Activated CD8-positive, alpha-beta T cell treated with anti-CD3 and anti-CD28 coated beads for 36 hours (primary cell): ENCODE data around the gene PHLPP2. TPM values are rescaled to one million over a fixed set of nuclear protein-coding genes. Genes with fewer than 3 reads are reported as not detected.

Experiments
- ATAC-seq: fragments of 200-7000 bp; cut with Tn5 transposase; one replicate; pipeline ENCODE4 v1.10.0; 2021; ENCODE audit warnings: mild to moderate bottlenecking, moderate library complexity
- CTCF ChIA-PET: fragments of 350-600 bp; sonication (Branson Sonifier 250); formaldehyde crosslinking; loops from one replicate; lab custom pipeline; 2021; ENCODE audit warnings: antibody characterized with exemption; lab: Charles Lee
- POLR2A ChIA-PET: fragments of 350-600 bp; sonication (Branson Sonifier 250); formaldehyde crosslinking; loops from one replicate; lab custom pipeline; 2021; ENCODE audit warnings: antibody characterized with exemption; lab: Charles Lee
- DNase-seq: peaks from one replicate; pipeline ENCODE4 v3.0.0-alpha.2; 2020
- H3K27ac Mint-ChIP-seq: one replicate; pipeline ENCODE4 v1.8.0; 2021; ENCODE audit warnings: mild to moderate bottlenecking, mixed read lengths
- H3K27me3 Mint-ChIP-seq: one replicate; pipeline ENCODE4 v1.8.0; 2021; ENCODE audit warnings: mixed read lengths
- H3K36me3 Mint-ChIP-seq: one replicate; pipeline ENCODE4 v1.8.0; 2021; ENCODE audit warnings: low read depth, mixed read lengths
- H3K4me1 Mint-ChIP-seq: one replicate; pipeline ENCODE4 v1.8.0; 2021; ENCODE audit warnings: low read depth, mixed read lengths
- H3K4me3 Mint-ChIP-seq: one replicate; pipeline ENCODE4 v1.8.0; 2021; ENCODE audit warnings: mild to moderate bottlenecking, moderate library complexity, mixed read lengths
- H3K9me3 Mint-ChIP-seq: one replicate; pipeline ENCODE4 v1.8.0; 2021; ENCODE audit warnings: mixed read lengths
- CTCF ChIP-seq: fragments of 200-600 bp; IDR thresholded peaks from one replicate; pipeline ENCODE4 v1.8.0; 2022; ENCODE audit warnings: antibody characterized with exemption, mild to moderate bottlenecking
- intact Hi-C: fragments of 100-400 bp; cut with micrococcal nuclease; formaldehyde crosslinking; loops from one replicate; pipeline ENCODE4 v1.10.0; 2022
- total RNA-seq, 2 experiments: library from RNA; stranded (reverse); gene quantifications; one replicate each; pipeline ENCODE4 v1.2.3, GENCODE V29; 2021

Gene PHLPP2
- total RNA-seq, 2 experiments from 2014 or later, result 7.2 to 7.4 TPM

GRCh38 chr16:71748226-71748625 lies 23.7 kb upstream of the PHLPP2 start:
- POLR2A ChIA-PET, result no interaction called here
- no peak for ATAC-seq

GRCh38 chr16:71746442-71747046 lies 22.0 kb upstream of the PHLPP2 start:
- H3K4me3 Mint-ChIP-seq, result no peak overlapping the region
- ChIA-PET CTCF (no interaction called here), POLR2A (no interaction called here)
- H3K9me3 Mint-ChIP-seq, result no peaks in the 10 kb centered on the region
- H3K27ac Mint-ChIP-seq, result peak overlapping the region; percentile 12
- peak; percentile 85 for TF ChIP-seq CTCF
- DNase-seq (peak; percentile 34), ATAC-seq (no peak)
- intact Hi-C loops, result no loop called here
- peaks cover 34% of the 10 kb centered on the region for H3K36me3 Mint-ChIP-seq
- no peaks in the 10 kb centered on the region for H3K27me3 Mint-ChIP-seq
- peaks cover 8% of the 10 kb centered on the region for H3K4me1 Mint-ChIP-seq

More at GRCh38 chr16:71748226-71748625, 23.7 kb upstream of the PHLPP2 start:
- DNase-seq, result no peak
- CTCF ChIA-PET, result interaction anchor here (1.5 kb wide), 1 partner anchor 213 kb away, joined by 3 read pairs; no protein-coding TSS in a partner anchor
- Mint-ChIP-seq H3K4me1 (peaks cover 8% of the 10 kb centered on the region), H3K36me3 (peaks cover 32% of the 10 kb centered on the region), H3K27me3 (no peaks in the 10 kb centered on the region), H3K27ac (no peak overlapping the region), H3K4me3 (no peak overlapping the region), H3K9me3 (no peaks in the 10 kb centered on the region)
- intact Hi-C loops, result no loop called here
- no peak for TF ChIP-seq CTCF

GRCh38 chr16:71738855-71739254 lies 14.4 kb upstream of the PHLPP2 start:
- ChIA-PET CTCF (interaction anchor here (1.3 kb wide), 1 partner anchor 10 kb away, joined by 5 read pairs; no protein-coding TSS in a partner anchor), POLR2A (no interaction called here)
- no peak overlapping the region for H3K27ac Mint-ChIP-seq
- intact Hi-C loops, result no loop called here
- no peak for DNase-seq
- H3K9me3 Mint-ChIP-seq, result no peaks in the 10 kb centered on the region
- TF ChIP-seq CTCF, result no peak
- H3K36me3 Mint-ChIP-seq, result peaks cover 36% of the 10 kb centered on the region
- no peak overlapping the region for H3K4me3 Mint-ChIP-seq
- no peaks in the 10 kb centered on the region for H3K4me1 Mint-ChIP-seq
- ATAC-seq, result no peak
- no peaks in the 10 kb centered on the region for H3K27me3 Mint-ChIP-seq

GRCh38 chr16:71737501-71737900 lies 13.0 kb upstream of the PHLPP2 start:
- no peak for TF ChIP-seq CTCF
- Mint-ChIP-seq H3K27ac (no peak overlapping the region), H3K36me3 (peaks cover 41% of the 10 kb centered on the region), H3K4me3 (no peak overlapping the region), H3K4me1 (no peaks in the 10 kb centered on the region), H3K9me3 (no peaks in the 10 kb centered on the region), H3K27me3 (no peaks in the 10 kb centered on the region)
- ChIA-PET POLR2A (no interaction called here), CTCF (no interaction called here)
- ATAC-seq, result no peak
- intact Hi-C loops, result no loop called here
- DNase-seq, result no peak

- H3K27ac Mint-ChIP-seq, result no peak overlapping the region
- TF ChIP-seq CTCF, result no peak
- DNase-seq (no peak), ATAC-seq (no peak)
- peaks cover 47% of the 10 kb centered on the region for H3K36me3 Mint-ChIP-seq
- no peak overlapping the region for H3K4me3 Mint-ChIP-seq
- peaks cover 6% of the 10 kb centered on the region for H3K4me1 Mint-ChIP-seq
- no peaks in the 10 kb centered on the region for H3K9me3 Mint-ChIP-seq
- POLR2A ChIA-PET, result no interaction called here
- H3K27me3 Mint-ChIP-seq, result no peaks in the 10 kb centered on the region
- CTCF ChIA-PET, result interaction anchor here (2.0 to 3.2 kb wide), 2 partner anchors 124 to 227 kb away, joined by 5 to 14 read pairs; no protein-coding TSS in a partner anchor
- intact Hi-C loops, result no loop called here
Measured at GRCh38 chr16:71734511-71734910, 10.0 kb upstream of the PHLPP2 start.
